Measurements from ENCODE around the gene KIF3B.

The KIF3B gene

GRCh38 chr20:32300647-32301046, 23.2 kb downstream of the KIF3B start:
- H3K27ac ChIP-seq, result no peak overlapping the region
- TF ChIP-seq ZFX (IDR thresholded peaks at IDR 0.05), result no peak
- TF ChIP-seq, protein P1, sequence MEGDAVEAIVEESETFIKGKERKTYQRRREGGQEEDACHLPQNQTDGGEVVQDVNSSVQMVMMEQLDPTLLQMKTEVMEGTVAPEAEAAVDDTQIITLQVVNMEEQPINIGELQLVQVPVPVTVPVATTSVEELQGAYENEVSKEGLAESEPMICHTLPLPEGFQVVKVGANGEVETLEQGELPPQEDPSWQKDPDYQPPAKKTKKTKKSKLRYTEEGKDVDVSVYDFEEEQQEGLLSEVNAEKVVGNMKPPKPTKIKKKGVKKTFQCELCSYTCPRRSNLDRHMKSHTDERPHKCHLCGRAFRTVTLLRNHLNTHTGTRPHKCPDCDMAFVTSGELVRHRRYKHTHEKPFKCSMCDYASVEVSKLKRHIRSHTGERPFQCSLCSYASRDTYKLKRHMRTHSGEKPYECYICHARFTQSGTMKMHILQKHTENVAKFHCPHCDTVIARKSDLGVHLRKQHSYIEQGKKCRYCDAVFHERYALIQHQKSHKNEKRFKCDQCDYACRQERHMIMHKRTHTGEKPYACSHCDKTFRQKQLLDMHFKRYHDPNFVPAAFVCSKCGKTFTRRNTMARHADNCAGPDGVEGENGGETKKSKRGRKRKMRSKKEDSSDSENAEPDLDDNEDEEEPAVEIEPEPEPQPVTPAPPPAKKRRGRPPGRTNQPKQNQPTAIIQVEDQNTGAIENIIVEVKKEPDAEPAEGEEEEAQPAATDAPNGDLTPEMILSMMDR (conservative IDR thresholded peaks at IDR 0.05), result no peak

- TF ChIP-seq, protein P1 (conservative IDR thresholded peaks at IDR 0.05), result no peak
- no peak for TF ChIP-seq ZFX (IDR thresholded peaks at IDR 0.05)
- H3K27ac ChIP-seq, result no peak overlapping the region
Measured at GRCh38 chr20:32301719-32302506, 24.5 kb downstream of the KIF3B start.

DNA sequence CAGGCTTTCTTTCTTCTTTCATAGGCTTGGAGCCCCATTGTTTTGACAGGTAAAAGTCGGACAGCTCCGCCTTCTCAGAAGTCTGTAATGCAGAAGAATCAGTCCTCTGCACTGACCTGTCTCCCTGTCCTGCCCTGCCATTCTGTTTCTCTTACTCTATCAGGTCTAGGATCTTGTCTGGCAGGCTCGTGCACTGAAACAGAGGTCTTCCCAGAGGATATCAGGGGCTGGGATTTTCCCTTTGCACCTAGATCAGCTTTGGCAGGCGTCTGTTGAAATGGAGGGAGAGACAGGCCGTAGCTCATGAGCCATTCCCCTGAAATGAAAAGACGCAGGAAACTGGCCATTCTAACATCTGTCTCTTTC, 25.0 kb downstream of the KIF3B start:
- H3K27ac ChIP-seq, result no peak overlapping the region
- TF ChIP-seq, protein P1 (conservative IDR thresholded peaks at IDR 0.05), result no peak
- no peak for TF ChIP-seq ZFX (IDR thresholded peaks at IDR 0.05)

- H3K27ac ChIP-seq, result no peak overlapping the region
- no peak for TF ChIP-seq ZFX (IDR thresholded peaks at IDR 0.05)
- TF ChIP-seq, protein P1 (conservative IDR thresholded peaks at IDR 0.05), result no peak
Measured at GRCh38 chr20:32304131-32304746, 26.8 kb downstream of the KIF3B start.

- TF ChIP-seq, protein P1 (conservative IDR thresholded peaks at IDR 0.05), result no peak
- no peak for TF ChIP-seq ZFX (IDR thresholded peaks at IDR 0.05)
Measured at GRCh38 chr20:32312718-32313424, 35.4 kb downstream of the KIF3B start.

DNA sequence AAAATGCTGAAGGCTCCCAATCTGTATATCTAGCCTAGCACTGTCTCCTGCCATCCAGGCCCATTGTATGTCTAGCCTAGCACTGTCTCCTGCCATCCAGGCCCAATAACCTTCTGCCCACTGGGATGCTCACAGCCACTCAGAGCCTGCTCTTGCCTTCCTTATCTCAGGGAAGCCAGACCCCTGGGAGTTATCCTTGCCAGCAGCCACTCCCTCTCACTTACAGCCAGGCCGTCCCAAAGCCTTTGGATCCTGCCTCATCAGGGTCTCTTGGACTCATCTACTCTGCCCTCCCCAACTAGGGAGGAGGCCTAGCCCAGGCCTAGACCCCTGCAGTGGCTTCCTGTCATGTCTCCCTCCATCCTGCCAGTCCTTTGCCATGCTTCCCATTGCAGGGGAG, 37.3 kb downstream of the KIF3B start:
- TF ChIP-seq, protein P1 (conservative IDR thresholded peaks at IDR 0.05), result no peak
- no peak for TF ChIP-seq ZFX (IDR thresholded peaks at IDR 0.05)
- H3K27ac ChIP-seq, result no peak overlapping the region

More at GRCh38 chr20:32312718-32313424, 35.4 kb downstream of the KIF3B start:
- no peak overlapping the region for H3K27ac ChIP-seq

DNA sequence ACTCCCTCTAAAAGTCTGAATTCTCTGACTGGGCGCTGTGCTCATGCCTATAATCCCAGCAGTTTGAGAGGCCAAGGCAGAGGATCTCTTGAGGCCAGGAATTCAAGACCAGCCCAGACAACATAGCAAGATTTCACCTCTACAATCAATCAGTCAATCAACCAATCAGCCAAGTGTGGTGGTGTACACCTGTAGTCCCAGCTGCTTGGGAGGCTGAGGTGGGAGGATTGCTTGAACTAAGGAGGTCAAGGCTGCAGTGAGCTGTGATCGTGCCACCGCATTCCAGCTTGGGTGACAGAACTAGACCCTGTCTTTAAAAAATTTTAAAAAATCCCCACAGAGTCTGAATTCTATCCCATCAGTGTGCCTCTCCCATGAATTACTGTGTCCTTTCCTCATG, 37.9 kb downstream of the KIF3B start:
- no peak for TF ChIP-seq ZFX (IDR thresholded peaks at IDR 0.05)
- TF ChIP-seq, protein P1 (conservative IDR thresholded peaks at IDR 0.05), result no peak
- no peak overlapping the region for H3K27ac ChIP-seq

Measured in C4-2B (cell line).